Stimulated activated CD4-positive, alpha-beta T cell treated with anti-CD3 and anti-CD28 coated beads, Interleukin-12 subunit alpha, Interleukin-12 subunit beta, amount 100 ng/mL, for 4 hours (primary cell): ENCODE measurements around the gene SLC16A11.

Experiments used
- DNase-seq: peaks from one replicate; pipeline ENCODE4 v3.0.0-alpha.2; 2020

Gene SLC16A11

GRCh38 chr17:7024402-7024785 is 19.5 kb downstream of the SLC16A11 start:
- DNase-seq, result no peak

DNA sequence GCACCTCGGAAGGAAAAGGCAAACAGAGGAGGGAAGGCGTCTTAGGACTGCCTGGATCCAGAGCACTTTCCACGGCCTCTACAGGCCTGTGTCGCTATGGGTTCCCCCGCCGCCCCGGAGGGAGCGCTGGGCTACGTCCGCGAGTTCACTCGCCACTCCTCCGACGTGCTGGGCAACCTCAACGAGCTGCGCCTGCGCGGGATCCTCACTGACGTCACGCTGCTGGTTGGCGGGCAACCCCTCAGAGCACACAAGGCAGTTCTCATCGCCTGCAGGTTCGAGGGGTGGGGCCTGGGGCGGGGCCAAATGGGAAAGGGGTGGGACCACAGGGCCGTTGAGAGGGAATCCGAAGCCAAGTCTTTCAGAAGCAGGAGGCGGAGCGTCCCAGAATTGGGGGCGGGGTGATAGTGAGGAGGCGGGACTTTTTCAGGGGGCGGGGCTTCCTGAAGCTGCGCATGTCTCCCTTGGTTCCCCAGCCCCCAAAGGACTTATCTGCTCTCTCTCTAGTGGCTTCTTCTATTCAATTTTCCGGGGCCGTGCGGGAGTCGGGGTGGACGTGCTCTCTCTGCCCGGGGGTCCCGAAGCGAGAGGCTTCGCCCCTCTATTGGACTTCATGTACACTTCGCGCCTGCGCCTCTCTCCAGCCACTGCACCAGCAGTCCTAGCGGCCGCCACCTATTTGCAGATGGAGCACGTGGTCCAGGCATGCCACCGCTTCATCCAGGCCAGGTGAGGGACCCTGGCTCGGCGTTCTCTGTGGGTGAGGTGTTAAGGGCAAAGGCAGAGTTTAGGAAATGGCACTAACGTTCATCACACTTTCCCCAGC is 20.1 kb downstream of the SLC16A11 start:
- peak; percentile 96 for DNase-seq

GRCh38 chr17:7022781-7023571 is 20.9 kb downstream of the SLC16A11 start, which contains the start of gene BCL6B:
Gene BCL6B, plus strand, starts transcription at chr17:7023050. Its CDS starts 622 bp downstream, at chr17:7023672.
- no peak for DNase-seq

DNA sequence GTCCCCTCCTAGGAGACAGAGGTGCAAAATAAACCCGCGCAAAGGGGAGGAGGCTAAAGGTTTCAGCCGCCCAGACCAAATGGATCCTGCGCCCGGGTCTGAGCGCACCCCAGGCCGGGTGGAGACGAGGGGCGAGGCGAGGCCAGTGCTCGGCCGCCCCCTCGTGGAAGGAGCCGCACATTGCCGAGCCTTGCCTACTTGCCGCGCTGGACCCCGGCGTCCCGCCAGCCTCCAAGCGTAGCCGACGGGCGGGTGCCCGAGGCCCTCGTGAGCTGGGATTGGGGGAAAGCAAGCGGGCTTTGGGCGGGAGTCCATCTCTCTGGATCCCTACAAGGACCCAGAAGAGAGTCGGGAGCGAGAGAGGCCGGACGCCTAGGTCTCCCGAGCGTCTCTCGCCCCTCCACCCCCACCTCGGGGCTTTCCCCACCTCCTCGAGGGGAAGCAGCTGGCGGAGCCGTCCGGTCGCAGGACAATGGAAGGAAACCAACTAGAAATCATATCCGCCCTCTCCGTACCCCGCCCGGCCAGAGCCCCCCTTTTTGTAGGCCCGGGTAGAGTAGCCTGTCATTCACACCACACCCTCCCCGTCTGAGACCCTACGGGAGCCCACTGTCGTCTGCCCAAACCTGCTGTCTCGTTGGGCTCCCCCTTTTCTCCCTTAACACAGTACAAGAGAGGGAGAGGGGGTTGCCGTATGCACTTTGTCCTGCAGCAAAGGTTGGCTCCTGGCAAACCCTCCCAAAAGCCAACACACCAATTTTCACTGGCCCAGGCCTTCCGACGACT is 21.7 kb downstream of the SLC16A11 start:
- DNase-seq, result peak; percentile 76

GRCh38 chr17:7020894-7021664 is 22.8 kb downstream of the SLC16A11 start:
- no peak for DNase-seq

- no peak for DNase-seq
Measured at GRCh38 chr17:7019839-7020519, 23.9 kb downstream of the SLC16A11 start.

DNA sequence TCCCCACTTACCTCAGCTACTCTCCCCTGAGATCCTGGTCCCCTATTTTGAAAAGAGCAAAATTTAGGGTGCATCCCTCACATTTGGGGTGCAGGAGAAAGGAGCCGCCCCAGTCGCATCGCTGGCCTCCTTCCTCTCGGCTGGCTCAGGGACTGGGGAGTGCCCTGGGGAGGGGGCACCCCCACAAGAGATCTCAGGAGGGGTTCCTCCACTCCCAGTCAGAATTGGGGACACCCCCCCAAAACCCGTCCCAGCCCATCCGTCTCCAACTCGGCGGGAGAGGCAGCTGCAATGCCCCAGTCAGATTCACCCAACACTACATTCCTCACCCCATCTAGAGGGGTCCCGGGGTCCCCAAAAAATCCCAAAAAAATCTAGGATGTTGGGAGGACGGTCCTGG is 24.5 kb downstream of the SLC16A11 start:
- no peak for DNase-seq

GRCh38 chr17:7018331-7018964 is 25.4 kb downstream of the SLC16A11 start:
- no peak for DNase-seq

DNA sequence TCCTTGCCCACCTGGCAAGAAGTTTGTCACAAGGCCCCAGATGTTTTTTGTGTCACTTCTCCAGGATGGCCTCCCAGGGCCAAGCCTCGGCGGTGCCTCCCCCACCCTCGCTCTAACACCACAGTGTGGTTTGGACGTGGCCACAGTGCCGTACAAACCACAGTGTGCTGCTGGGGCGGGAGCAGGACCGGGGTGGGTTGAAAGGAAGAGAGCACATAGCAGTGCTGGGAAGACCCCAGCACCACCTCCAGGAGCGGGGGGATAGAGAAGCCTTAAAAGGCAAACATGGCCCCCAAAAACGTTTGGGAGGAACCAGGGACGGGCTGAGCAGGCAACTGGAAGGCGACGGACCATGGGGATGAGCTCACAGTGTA is 26.1 kb downstream of the SLC16A11 start:
- DNase-seq, result no peak

- DNase-seq, result no peak
Measured at GRCh38 chr17:7016886-7017826, 26.7 kb downstream of the SLC16A11 start.

DNA sequence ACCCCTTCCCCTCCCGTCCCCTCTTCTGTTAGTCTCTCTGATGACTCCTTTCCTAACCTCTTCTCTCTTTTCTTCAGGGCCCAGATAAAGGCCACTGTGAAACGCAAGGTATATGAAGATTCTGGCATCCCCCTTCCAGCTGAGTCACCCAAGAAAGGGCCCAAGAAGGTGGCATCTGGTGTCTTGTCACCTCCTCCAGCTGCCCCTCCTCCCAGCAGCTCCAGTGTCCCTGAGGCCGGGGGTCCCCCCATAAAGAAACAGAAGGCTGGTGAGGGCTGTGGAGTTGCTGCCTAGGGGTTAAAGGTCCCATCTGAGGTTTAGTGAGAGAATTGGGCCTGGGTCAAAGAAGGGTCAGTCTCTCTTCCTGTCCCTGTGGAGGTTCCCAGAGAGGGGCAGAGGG is 27.5 kb downstream of the SLC16A11 start:
- no peak for DNase-seq

DNA sequence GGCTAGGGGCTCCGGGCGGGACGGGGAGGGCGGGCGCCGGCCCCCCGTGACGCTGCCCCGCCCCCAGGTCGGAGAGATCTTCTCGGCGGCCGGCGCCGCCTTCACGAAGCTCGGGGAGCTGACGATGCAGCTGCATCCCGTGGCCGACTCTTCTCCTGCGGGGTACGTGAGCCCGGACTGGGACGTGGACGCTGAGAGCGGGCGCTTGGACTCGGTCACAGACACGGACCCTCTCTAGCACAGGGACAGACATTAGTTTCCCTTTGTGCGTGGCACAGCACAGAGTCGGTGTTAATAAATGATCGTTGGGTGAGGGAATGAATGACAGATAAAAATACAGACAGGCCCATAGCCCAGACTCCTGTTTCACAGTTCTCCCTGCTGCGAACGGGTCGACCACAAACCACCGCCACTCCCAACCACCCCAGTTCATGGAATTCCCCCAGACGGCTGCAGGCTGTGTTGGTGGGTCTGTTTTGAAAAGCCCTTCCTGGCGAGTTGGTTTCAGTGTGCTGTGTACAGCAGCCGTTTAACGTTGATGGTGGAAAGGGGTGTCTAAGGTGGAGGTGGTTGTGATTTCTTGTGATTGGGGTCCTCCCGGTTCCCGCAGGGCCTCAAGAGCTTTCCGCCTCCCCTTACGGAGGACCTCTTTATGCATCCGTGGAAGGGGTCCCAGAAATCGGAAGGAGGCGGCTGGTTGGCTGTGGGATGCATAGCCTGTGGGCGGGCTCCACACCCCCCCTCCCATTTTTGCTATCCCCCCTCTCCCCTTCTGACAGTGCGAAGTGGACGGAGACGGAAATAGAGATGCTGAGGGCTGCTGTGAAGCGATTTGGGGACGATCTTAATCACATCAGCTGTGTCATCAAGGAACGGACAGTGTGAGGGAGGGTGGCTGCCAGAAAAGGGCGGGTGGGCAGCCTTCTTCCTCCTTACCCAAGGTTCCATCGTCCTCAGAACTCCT is 28.6 kb downstream of the SLC16A11 start:
- peak; percentile 63 for DNase-seq

DNA sequence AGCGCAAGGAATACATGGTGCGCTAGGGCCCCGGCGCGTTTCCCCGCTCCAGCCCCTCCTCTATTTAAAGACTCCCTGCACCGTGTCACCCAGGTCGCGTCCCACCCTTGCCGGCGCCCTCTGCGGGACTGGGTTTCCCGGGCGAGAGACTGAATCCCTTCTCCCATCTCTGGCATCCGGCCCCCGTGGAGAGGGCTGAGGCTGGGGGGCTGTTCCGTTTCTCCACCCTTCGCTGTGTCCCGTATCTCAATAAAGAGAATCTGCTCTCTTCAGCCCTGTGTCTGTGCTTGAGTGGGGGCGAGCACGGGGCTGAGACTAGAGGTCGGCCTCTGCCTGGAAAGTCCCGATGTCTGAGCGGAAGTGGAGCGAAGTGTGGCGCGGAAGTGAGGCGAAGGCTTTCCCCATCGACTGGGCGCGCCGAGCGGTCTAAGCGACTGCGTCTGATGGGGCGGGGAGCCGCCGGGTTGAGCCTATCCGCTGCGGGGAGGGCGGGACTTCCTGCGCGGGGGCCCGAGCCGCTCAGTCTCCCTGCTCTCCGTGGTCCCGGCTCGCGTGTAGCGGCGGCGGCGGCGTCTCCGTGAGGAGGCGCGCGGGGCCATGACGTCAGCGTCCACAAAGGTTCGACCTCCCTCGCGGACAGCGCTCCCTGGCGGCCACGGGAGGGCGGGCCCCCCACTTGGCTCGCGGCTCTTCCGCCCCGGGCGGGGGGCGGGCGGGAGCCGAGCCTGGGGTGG is 29.5 kb downstream of the SLC16A11 start:
- DNase-seq, result peak; percentile 96

GRCh38 chr17:7011942-7012254 is 32.0 kb downstream of the SLC16A11 start:
- no peak for DNase-seq

DNA sequence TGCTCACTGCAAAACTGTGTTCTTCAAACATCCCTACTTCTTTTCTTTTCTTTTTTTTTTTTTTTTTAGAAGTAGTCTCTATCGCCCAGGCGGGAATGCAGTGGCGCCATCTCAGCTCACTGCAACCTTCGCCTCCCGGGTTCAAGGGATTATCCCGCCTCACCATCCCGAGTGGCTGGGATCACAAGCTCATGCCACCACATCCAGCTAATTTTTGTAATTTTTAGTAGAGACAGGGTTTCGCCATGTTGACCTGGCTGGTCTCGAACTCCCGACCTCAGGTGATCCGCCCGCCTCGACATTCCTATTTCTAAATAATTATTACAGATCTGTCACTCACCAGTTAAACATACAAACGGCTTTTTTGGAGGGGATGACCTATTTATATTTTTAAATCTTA is 32.5 kb downstream of the SLC16A11 start:
- DNase-seq, result no peak

- DNase-seq, result no peak
Measured at GRCh38 chr17:7010523-7010922, 33.4 kb downstream of the SLC16A11 start.

GRCh38 chr17:7007143-7007542 is 36.7 kb downstream of the SLC16A11 start:
- DNase-seq, result no peak

GRCh38 chr17:7005716-7006115 is 38.2 kb downstream of the SLC16A11 start:
- DNase-seq, result no peak
